ENCODE results near the gene DGKE. TPM values are rescaled to one million over a fixed set of nuclear protein-coding genes. Genes with fewer than 3 reads are reported as not detected.

The DGKE gene
- polyA plus RNA-seq, 3 donors = 3.1 to 6.3 (median 4.9) TPM

DNA sequence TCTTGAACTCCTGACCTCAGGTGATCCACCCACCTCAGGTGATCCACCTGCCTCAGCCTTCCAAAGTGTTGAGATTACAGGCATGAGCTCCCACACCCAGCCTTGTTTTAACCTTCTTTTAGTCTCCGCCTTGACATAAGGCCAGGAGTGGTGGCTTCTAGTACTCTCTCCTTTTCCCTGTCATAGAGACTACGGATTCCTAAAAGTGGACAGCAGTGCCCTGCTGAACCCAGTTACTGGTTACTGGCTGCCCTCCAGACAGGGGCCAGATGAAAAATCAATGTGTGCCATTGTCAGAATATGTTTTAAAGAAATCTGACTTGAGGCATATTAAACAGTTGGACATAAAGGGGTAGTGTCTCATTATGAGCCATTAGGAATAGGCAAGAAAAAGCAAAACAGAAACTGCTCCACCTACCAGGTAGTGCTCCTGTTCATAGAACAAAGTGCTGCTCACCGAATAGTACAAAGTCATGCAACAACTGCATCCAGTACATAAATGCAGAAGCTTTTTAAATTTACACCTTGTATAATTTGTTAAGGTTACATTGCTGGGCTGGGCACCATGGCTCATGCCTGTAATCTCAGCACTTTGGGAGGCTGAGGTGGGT, 47.8 kb downstream of the DGKE start:
- no peak for DNase-seq (ENCODE audit: extremely low read depth in 1 of 11, low read depth in 9 of 11, low spot score in 4 of 11)

DNA sequence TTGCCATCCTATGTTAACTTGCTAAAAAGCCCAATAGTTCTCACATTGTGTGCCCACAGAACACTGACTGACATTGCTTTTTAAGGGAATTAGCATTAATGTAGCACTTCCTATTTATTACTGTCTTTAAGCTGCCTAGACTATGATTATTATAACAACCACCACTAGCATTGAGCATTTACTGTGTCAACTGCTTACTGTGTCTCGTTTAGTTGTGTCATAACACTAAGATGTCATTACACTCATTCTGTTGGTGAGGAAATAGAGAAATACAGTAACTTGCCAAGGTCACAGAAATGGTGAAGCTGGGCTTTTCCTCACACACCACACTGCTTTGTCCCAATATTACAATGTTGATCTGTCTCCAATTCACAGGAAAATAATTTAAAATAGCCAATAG, 49.7 kb downstream of the DGKE start:
- no peak for DNase-seq (ENCODE audit: extremely low read depth in 1 of 11, low read depth in 9 of 11, low spot score in 4 of 11)

- DNase-seq (ENCODE audit: extremely low read depth in 1 of 11, low read depth in 9 of 11, low spot score in 4 of 11) = no peak
Measured at GRCh38 chr17:56884483-56885311, 50.7 kb downstream of the DGKE start.

GRCh38 chr17:56885312-56885657, 51.3 kb downstream of the DGKE start:
- DNase-seq (ENCODE audit: extremely low read depth in 1 of 11, low read depth in 9 of 11, low spot score in 4 of 11) = no peak

DNA sequence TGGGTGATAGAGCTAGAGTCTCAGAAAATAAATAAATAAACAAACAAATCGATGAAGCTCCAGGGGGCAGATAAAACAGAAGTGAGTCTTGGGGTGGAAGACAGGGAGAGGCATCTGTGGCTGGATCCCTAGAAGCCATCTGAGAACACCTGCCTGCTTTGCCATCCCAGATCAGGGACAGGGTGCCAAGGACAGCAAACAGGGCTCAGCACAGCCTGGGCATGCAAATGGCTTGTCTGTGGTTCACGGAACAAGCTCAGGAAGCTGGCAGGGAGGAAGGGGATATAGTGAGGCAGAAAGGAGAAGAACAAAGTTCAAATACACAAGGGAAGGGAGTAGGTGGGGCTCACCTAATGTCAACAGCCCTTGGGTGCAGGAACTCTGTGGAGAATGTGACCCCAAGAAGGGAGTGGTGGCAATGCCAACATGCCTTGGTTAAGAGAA, 52.4 kb downstream of the DGKE start:
- DNase-seq (ENCODE audit: extremely low read depth in 1 of 11, low read depth in 9 of 11, low spot score in 4 of 11) = no peak

GRCh38 chr17:56887105-56887504, 53.2 kb downstream of the DGKE start:
- DNase-seq (ENCODE audit: extremely low read depth in 1 of 11, low read depth in 9 of 11, low spot score in 4 of 11) = no peak

- no peak for DNase-seq (ENCODE audit: extremely low read depth in 1 of 11, low read depth in 9 of 11, low spot score in 4 of 11)
Measured at GRCh38 chr17:56887552-56888467, 53.9 kb downstream of the DGKE start.

DNA sequence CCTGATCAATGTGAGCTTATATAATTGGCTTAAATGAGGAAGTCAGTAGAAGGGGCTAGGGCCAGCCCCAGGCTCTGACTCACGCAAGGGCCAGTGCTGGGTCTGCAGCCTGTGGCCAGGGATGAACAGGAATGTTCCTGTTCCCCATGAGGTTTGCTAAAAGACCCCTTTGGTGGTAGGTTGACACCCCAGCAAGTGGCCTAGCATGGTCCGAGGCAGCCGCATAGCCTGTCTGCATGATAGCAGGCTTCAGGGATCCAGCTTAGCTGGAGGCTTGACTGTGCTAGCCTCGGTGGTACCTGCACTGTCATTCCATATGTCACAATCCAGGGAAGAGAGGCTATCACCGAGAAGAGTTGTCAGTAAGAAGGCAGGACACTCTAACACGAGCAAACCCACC, 56.4 kb downstream of the DGKE start:
- no peak for DNase-seq (ENCODE audit: extremely low read depth in 1 of 11, low read depth in 9 of 11, low spot score in 4 of 11)

GRCh38 chr17:56890906-56891674, 57.1 kb downstream of the DGKE start:
- no peak for DNase-seq (ENCODE audit: extremely low read depth in 1 of 11, low read depth in 9 of 11, low spot score in 4 of 11)

DNA sequence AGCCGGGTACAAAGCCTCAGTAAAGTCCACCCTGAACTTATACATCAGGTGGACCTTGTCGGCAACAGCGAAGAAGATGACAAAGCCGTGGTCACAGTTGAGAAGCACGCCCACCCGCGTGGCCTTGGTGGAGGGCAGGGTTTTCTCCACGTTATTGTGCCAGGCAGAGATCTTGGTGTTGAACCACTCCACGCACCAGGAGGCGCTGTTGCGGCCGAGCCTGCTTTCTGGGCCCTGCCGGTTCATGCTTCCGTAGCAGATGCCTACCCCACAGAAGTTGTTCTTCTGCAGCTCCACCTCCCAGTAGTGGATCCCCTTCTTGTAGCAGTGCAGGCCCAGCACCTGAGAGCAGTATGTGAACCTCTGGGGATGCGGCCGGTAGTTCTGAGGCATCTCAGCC, 57.8 kb downstream of the DGKE start:
- DNase-seq (ENCODE audit: extremely low read depth in 1 of 11, low read depth in 9 of 11, low spot score in 4 of 11) = no peak

GRCh38 chr17:56892333-56892732, 58.4 kb downstream of the DGKE start:
- no peak for DNase-seq (ENCODE audit: extremely low read depth in 1 of 11, low read depth in 9 of 11, low spot score in 4 of 11)

DNA sequence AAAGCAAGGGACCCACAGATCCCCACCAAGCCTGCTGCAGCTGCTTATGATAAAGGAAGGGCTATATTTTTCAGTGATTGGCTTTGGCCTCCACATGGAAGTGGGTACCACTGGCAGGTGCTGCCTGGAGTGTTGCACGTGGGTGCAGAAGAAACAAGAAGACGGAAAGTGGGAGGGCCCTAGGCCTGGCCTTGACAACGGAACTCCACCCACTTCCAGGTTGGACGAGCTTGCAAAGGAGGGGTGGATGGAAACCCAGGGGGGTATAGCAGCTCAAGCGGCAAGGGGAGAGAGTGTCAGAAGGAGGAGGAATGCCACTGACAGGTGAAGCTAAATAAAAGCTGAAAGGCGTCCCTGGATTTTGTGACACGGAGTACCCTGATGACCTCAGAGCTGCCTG, 59.6 kb downstream of the DGKE start:
- no peak for DNase-seq (ENCODE audit: extremely low read depth in 1 of 11, low read depth in 9 of 11, low spot score in 4 of 11)

- no peak for DNase-seq (ENCODE audit: extremely low read depth in 1 of 11, low read depth in 9 of 11, low spot score in 4 of 11)
Measured at GRCh38 chr17:56894859-56895455, 61.0 kb downstream of the DGKE start.

DNA sequence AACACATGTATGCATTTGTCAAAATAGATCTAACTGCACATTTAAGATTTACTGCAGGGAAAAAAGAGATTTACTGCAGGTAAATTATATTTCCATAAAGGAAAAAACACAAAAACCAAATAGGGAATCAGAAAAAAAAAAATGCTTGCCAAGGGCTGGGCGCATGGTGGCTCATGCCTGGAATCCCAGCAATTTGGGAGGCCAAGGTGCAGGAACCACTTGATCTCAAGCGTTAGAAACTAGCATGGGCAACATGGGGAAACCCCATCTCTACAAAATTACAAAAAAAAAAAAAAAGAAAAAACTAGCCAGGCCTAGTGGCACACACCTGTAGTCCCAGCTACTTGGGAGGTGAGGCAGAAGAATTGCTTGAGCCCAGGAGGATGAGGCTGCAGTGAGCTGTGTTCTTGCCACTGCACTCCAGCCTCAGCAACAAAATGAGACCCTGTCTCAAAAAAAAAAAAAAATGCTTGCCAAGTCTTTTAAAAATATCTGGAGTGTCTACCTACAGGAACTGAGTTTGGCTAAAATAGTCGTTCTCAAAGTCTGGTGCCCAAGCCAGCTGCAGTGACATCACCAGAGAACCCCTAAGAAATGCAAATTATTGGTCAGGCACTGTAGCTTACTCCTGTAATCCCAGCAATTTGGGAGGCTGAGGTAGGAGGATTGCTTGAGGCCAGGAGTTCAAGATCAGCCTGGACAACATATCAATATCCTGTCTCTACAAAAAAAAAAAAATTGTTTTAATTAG, 62.4 kb downstream of the DGKE start:
- DNase-seq (ENCODE audit: extremely low read depth in 1 of 11, low read depth in 9 of 11, low spot score in 4 of 11) = no peak

DNA sequence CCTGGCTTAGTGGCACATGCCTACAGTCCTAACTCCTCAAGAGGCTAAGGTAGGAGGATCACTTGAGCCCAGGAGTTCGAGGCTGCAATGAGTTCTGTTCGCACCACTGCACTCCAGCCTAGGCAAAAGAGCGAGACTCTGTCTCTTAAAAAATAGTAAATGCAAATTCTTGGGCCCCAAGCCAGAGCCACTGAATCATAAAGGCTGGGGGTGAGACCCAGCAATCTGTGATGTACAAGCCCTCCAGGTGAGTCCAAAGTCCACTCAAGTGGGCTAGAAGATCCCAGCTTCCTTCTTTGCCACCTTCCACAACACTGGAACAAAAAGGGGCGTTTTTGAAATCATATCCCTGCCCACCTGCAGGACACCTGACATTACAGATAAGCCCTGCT, 63.0 kb downstream of the DGKE start:
- DNase-seq (ENCODE audit: extremely low read depth in 1 of 11, low read depth in 9 of 11, low spot score in 4 of 11) = no peak

DNA sequence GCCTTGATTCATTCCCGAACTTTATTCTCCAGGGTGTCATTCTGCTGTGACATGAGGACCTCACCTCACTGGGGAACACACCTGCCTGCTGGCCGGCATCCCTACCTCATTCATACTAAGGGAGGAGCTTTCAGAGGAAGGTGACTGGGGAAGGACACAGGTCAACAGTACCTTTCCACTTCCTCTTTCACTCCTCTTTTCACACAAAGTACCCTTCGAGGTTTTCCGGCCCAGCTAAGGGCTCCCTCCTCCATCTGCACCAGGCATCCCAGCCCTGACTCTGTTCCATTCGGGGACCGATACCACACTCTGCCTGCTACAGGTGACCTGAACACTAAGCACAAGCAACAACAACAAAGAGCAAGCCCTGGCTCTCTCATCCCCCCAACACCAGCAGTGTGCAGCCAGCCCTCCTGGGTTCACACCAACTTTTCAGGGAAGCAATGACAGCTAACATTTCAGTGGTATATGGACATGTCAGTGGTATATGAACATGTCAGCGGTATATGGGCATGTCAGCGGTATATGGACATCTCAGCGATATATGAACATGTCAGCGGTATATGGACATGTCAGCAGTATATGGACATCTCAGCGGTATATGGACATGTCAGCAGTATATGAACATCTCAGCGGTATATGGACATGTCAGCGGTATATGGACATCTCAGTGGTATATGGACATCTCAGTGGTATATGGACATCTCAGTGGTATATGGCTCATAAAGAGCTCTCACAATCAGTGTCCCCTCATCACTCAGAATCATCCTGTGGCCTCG, 63.9 kb downstream of the DGKE start:
- DNase-seq (ENCODE audit: extremely low read depth in 1 of 11, low read depth in 9 of 11, low spot score in 4 of 11) = no peak

- no peak for DNase-seq (ENCODE audit: extremely low read depth in 1 of 11, low read depth in 9 of 11, low spot score in 4 of 11)
Measured at GRCh38 chr17:56898874-56899273, 64.9 kb downstream of the DGKE start.

Measured in renal cortex interstitium (tissue), 11 donors.